Adrenal gland (tissue), 5 donors: ENCODE results near the gene APELA.

ENCODE experiments used
- POLR2A ChIP-seq, 2 donors: fragments of 450-650 bp; IDR thresholded peaks; one replicate each; pipeline ENCODE4 v1.6.1; 2017; ENCODE audit warnings: antibody characterized with exemption in 2 of 2, mild to moderate bottlenecking in 2 of 2, moderate library complexity in 1 of 2
- TF ChIP-seq, protein P1 (sequence below), 6 experiments: fragments of 450-650 bp in 4 of 6; fragments of 200-600 bp in 2 of 6; sonication (generic) in 1 of 6; IDR thresholded peaks; 1 replicate in 5 of 6; 2 replicates in 1 of 6; pipeline versions ENCODE4 v1.5.1 to v1.8.0; 2016 to 2021; ENCODE audit warnings: antibody characterized with exemption in 6 of 6, mild to moderate bottlenecking in 2 of 6, moderate library complexity in 1 of 6
- donor health status: DM: no; HTN: no; CAD: no.

DNA sequence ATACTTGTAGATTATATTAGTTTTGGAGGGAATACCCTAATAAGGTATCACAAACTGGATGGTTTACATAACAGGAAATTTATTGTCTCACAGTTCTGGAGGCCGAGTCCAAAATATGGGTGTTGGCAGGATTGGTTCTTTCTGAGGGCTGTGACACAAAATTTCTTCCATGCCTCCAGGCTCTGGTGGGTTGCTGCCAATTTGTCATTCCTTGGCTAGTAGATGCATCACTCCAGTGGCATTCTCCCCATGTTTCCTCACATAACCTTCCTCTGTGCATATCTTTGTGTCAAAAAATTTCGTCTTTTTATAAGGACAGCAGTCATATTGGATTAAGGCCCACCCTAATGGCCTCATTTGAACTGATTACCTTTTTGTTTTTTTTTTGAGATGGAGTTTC, 49.3 kb downstream of the APELA start:
- TF ChIP-seq, protein P1, sequence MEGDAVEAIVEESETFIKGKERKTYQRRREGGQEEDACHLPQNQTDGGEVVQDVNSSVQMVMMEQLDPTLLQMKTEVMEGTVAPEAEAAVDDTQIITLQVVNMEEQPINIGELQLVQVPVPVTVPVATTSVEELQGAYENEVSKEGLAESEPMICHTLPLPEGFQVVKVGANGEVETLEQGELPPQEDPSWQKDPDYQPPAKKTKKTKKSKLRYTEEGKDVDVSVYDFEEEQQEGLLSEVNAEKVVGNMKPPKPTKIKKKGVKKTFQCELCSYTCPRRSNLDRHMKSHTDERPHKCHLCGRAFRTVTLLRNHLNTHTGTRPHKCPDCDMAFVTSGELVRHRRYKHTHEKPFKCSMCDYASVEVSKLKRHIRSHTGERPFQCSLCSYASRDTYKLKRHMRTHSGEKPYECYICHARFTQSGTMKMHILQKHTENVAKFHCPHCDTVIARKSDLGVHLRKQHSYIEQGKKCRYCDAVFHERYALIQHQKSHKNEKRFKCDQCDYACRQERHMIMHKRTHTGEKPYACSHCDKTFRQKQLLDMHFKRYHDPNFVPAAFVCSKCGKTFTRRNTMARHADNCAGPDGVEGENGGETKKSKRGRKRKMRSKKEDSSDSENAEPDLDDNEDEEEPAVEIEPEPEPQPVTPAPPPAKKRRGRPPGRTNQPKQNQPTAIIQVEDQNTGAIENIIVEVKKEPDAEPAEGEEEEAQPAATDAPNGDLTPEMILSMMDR (IDR thresholded peaks at IDR 0.05), result no peak
- no peak for TF ChIP-seq POLR2A (IDR thresholded peaks at IDR 0.05)
